Measurements from ENCODE around the gene LRPAP1.
A peak's percentile ranks its signal among the peaks of the same experiment; 100 is the strongest.
"Not testable (repeated sequence)": the region's sequence is repeated elsewhere in the genome, so short reads cannot be mapped to it uniquely, and the experiment has no call there.

Gene LRPAP1
- long read RNA-seq, donor 1, full-length matches to known transcripts, result 111 of 116 reads
- long read RNA-seq, donor 1, partial matches to known transcripts, result 5 of 116 reads
- long read RNA-seq, donor 1, other reads (novel, unspliced or antisense), result 0 of 116 reads
- long read RNA-seq, donor 2, full-length matches to known transcripts, result 75 of 75 reads
- long read RNA-seq, donor 2, partial matches to known transcripts, result 0 of 75 reads
- long read RNA-seq, donor 2, other reads (novel, unspliced or antisense), result 0 of 75 reads
- long read RNA-seq, donor 3, full-length matches to known transcripts, result 34 of 34 reads
- long read RNA-seq, donor 3, partial matches to known transcripts, result 0 of 34 reads
- long read RNA-seq, donor 3, other reads (novel, unspliced or antisense), result 0 of 34 reads
- long read RNA-seq, donor 4, full-length matches to known transcripts, result 48 of 54 reads
- long read RNA-seq, donor 4, partial matches to known transcripts, result 6 of 54 reads
- long read RNA-seq, donor 4, other reads (novel, unspliced or antisense), result 0 of 54 reads
- long read RNA-seq, donor 5, full-length matches to known transcripts, result 127 of 127 reads
- long read RNA-seq, donor 5, partial matches to known transcripts, result 0 of 127 reads
- long read RNA-seq, donor 5, other reads (novel, unspliced or antisense), result 0 of 127 reads
- long read RNA-seq, donor 6, full-length matches to known transcripts, result 69 of 86 reads
- long read RNA-seq, donor 6, partial matches to known transcripts, result 17 of 86 reads
- long read RNA-seq, donor 6, other reads (novel, unspliced or antisense), result 0 of 86 reads
- long read RNA-seq, donor 7, full-length matches to known transcripts, result 151 of 200 reads
- long read RNA-seq, donor 7, partial matches to known transcripts, result 49 of 200 reads
- long read RNA-seq, donor 7, other reads (novel, unspliced or antisense), result 0 of 200 reads
- long read RNA-seq, donor 8, full-length matches to known transcripts, result 89 of 89 reads
- long read RNA-seq, donor 8, partial matches to known transcripts, result 0 of 89 reads
- long read RNA-seq, donor 8, other reads (novel, unspliced or antisense), result 0 of 89 reads

- DNase-seq, result peak; percentile 95
Observed at GRCh38 chr4:3531879-3532750, at the start of gene LRPAP1. LRPAP1 (minus strand) TSS chr4:3532422; CDS start chr4:3532412, 10 bp downstream.

DNA sequence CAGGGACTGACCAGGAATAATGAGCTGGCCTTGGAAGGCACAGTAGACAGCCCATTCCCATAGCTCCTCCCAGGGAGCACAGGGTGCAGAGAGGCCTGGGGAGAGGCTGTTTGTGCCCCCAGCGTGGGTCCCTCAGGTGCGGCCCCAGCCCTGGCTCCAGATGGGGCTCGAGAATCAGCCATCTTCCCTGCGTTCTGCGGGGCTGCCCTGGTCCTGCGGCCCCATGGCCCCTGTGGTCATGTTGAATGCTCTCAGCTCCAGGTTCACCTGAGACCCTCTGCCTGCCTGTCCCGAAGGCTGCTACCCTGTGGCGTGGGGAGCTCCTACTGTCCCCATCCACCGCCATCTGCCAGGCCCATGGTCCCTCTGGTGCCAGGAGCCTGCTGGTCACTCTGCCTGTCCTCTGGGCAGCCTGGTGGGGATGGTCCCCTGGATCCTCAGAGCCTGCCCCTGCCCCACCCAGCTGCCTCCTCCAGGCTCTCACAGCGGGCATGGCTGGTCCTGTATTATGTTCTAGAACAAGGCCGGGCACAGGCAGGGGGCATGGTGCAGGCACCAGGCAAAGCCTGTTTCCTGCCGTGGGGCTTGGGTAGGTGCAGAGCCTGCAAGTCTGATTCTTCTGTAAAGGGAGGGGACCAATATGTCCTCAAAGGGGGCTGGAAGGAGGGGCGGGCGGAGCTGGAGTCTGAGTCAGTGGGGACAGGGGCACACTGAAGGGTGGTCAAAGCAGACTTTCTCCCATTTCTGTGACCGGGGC is 49.3 kb upstream of the LRPAP1 start:
- not testable (repeated sequence) for DNase-seq

DNA sequence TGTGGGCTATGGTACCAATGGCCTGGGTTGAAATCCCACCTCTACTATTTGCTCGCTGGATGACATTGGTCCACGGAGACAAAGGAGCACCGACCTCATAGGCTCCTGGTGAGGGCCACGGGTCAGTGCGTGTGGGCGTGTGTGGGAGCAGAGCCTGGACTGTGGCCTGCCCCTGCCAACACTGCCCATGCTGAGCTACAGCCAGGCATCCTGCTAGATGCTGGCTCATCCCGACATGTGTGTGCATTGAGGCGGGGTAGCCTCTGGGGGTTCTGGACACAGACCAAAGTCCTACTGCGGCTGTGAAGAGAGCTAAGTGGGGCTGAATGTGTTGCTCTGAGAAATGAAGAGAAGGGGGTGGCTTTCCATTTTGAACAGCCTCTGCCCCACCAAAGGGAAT is 48.6 kb upstream of the LRPAP1 start:
- DNase-seq, result not testable (repeated sequence)

DNA sequence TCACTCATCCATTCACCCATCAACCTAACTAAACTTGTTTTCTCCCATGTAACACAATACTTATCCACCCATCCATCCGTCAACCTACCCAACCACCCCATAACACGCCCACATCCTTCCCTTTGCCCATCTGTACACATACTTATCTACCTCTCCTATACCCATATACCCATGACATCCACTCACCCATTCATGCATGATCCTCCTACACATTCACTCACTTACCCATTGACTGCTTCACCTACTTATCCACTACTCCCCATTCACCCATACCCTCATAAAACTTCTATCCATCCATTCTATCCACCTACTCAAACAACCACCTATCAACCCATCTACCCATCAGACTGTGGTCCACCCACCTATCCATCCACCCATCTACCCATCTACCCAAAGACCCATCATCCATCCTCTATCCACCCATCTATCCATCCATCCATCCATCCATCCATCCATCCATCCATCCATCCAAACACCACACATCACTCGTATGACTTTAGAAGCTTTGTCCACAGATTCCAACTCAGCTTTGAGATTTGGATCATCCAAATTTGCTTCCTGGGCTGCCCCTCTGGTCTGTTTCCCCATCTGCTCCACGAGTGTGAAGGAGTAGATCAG is 46.4 kb upstream of the LRPAP1 start:
- DNase-seq, result not testable (repeated sequence)

- not testable (repeated sequence) for DNase-seq
Observed at GRCh38 chr4:3578052-3578451, 45.8 kb upstream of the LRPAP1 start.

DNA sequence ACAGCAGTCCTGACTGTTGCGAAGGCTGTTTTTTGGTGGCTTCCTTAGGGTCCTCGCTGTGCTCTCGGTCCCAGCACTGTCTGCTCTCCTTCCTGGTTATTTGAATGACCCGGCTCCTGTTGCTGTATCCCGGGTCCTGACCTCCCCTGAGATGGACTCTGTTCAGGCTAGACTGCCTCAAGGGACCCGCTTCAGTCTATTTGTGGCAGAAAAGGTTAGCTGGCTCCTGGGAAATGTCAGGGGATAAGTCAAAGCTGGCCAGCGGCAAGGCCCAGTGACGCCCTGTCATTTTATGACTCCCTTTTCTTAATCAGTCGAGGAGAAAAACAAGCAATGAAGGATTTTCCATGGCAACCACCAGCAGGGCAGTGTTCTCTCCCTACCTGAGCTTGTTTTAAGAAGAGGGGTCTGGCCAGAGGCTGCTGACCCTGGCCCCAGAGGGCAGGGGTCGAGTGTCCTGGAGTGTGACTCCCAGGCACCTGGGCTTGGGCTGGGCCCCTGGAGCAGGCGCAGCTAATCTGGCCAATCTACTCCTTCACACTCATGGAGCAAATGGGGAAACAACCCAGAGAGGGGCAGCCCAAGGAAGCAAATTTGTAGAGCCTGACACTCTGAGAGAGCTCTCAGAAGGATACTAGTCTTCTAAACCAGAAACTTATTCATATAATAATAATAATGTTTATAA is 45.1 kb upstream of the LRPAP1 start:
- DNase-seq, result not testable (repeated sequence)

GRCh38 chr4:3576533-3577207 is 44.4 kb upstream of the LRPAP1 start:
- DNase-seq, result not testable (repeated sequence)

GRCh38 chr4:3575426-3576369 is 43.5 kb upstream of the LRPAP1 start:
- DNase-seq, result not testable (repeated sequence)

DNA sequence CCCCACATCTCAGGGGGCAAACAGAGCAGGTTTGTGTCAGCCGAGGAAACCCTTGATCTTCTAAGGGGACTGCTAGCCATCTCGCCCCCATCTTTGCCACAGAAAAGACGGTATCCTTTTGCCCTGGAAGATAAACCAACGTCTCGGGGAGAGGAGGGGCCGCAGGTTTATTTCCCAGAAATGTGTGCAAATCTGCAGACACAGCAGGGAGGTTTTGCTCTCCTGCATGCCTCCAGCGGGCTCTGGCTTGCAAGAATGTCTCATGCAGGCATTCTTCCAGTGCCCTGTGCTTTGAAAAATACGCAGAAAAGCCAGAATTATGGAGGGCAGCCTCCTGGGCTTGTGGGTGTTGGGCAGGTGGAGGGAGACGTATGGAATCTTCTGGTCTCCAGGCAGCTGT is 42.6 kb upstream of the LRPAP1 start:
- DNase-seq, result not testable (repeated sequence)

- not testable (repeated sequence) for DNase-seq
Observed at GRCh38 chr4:3574346-3574745, 42.1 kb upstream of the LRPAP1 start.

DNA sequence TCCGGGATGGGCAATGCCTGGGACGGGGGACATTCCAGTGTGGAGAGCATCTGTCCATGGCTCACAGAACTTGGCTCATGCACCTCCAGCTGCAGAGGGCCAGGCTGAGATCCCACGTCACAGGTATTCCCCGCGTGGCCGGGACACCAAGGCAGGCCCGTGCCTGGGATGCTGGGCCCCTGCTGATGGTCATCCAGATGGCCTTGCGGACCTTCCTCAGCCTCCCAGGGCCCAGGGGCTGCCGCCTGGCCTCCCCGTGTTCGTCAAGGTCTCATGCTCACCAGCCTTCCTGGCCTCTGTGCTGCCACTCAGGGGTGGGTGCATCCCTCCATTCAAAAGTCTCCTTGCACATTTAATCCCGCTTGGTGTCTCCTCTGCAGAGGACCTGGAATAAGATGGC is 40.9 kb upstream of the LRPAP1 start:
- DNase-seq, result no peak

DNA sequence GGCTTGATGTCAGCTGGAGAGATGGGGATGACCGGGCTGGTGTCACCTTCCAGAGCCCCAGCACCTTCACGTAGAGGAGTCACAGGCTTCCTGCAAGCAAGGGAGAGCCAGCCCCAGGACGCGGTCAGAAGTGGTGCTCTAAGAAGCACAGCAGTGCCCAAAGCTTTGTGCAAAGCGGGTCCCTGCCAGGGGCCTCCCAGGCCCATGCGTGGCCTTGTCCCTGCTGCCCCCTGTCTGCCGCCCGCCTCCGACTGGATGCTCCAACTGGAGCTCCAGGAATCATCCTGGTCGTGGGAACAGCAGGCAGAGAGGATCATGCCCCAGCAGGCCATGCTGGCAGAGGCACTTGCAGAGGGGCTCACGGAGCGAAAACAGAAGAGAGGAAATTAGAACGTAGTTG is 40.1 kb upstream of the LRPAP1 start:
- DNase-seq, result no peak

GRCh38 chr4:3571921-3572320 is 39.7 kb upstream of the LRPAP1 start:
- no peak for DNase-seq

DNA sequence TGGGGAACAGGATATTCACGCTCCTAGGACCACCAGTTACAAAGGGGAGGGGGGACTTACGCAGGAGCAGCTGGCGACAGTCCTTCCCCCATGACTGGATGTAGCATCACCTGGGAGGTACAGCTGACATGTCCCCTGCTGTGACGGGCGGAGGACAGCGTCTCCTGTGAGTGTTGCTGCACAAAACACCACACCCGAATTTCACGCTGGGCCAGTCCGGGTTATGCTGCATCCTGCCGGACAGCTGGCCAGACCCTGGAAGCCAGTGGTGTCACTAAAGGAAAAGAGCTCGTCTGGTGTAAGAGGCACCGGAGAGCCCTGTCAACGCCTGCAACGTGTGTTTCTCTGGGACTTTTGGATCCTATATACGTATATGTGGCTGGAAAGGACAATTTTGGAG is 38.7 kb upstream of the LRPAP1 start:
- DNase-seq, result not testable (repeated sequence)

DNA sequence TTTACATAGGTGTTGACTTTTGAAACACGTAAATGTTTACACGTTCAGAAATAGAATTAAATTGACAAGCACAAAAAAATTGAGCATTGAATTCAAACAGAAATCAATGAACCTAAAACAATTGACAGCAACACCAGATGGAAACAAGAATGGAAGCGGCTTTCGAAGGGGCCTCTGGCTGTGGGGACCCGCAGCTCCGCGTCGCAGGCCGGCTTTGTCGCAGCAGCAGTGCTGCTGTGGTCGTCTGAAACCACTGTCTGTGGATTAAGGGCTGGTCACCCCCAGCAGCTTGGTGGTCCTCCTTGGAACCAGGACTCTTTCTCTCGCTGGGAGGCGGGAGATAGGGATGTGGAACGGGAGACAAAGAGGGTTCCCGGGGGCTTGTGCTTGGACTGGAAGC is 37.4 kb upstream of the LRPAP1 start:
- DNase-seq, result not testable (repeated sequence)

DNA sequence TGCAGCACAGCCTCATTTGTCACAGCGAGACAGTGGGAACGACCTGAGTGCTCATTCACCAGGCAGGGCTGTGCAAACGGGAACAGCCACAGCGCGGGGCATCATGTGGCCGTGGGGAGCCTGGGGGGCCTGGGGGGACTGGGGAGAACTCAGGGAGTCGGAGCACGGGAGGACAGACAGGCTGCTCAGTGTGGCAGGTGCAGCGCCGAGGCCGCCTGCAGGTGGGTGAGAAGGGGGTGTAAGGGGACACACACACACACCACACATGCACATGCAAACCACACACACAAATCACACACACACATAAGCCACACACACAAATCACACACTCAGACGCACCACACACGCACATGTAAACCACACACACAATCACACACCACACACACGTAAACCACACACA is 34.5 kb upstream of the LRPAP1 start:
- not testable (repeated sequence) for DNase-seq

DNA sequence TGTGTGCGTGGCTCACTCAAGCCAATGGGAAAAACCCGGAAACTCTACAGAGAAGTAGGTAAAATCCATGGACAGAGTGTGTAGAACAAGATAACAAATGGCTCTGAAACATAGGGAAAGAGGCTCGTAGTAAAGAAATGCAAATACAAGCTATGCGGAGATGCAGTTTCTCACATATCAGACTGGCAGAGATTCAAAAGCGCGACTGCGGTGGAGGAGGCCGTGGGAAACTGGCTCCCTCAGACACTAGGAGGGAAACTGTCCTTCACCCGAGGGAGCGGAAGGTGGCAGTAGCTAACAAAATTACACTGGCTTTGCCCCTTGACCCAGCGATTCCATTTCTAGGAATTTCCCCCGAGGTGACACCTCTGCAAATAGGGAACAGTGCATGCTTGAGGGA is 34.1 kb upstream of the LRPAP1 start:
- not testable (repeated sequence) for DNase-seq

- DNase-seq, result not testable (repeated sequence)
Observed at GRCh38 chr4:3564948-3565347, 32.7 kb upstream of the LRPAP1 start.

Data from right kidney (tissue), 9 donors.